Hepatocyte (in vitro differentiated cells): ENCODE data around the gene HIBADH. TPM values are rescaled to one million over a fixed set of nuclear protein-coding genes. Genes with fewer than 3 reads are reported as not detected.
A peak's percentile ranks its signal among the peaks of the same experiment; 100 is the strongest.

Source experiments
- DNase-seq: peaks from one replicate; pipeline ENCODE4 v3.0.0-alpha.2; 2016; ENCODE audit warnings: low spot score
- H2AFZ ChIP-seq: fragments of 200-600 bp; sonication (generic); 2 replicates; pipeline ENCODE4 v1.6.0; 2016; ENCODE audit warnings: antibody characterized with exemption, mild to moderate bottlenecking
- H3K27ac ChIP-seq: fragments of 200-600 bp; sonication (generic); 2 replicates; pipeline ENCODE4 v1.5.1; 2016; ENCODE audit warnings: mild to moderate bottlenecking
- H3K27me3 ChIP-seq: fragments of 200-600 bp; sonication (generic); 2 replicates; pipeline ENCODE4 v1.6.1; 2016
- H3K36me3 ChIP-seq: fragments of 200-600 bp; sonication (generic); replicated peaks from 2 replicates; pipeline ENCODE4 v1.5.1; 2016; ENCODE audit warnings: low read depth; ENCODE audit not compliant: insufficient read depth
- H3K4me1 ChIP-seq: fragments of 200-600 bp; sonication (generic); 2 replicates; pipeline ENCODE4 v1.5.1; 2016; ENCODE audit warnings: mild to moderate bottlenecking, moderate library complexity; ENCODE audit not compliant: insufficient read depth
- H3K4me2 ChIP-seq: fragments of 200-600 bp; sonication (generic); 2 replicates; pipeline ENCODE4 v1.6.0; 2016
- H3K4me3 ChIP-seq: fragments of 200-600 bp; sonication (generic); 2 replicates; pipeline ENCODE4 v1.5.1; 2016; ENCODE audit warnings: mild to moderate bottlenecking
- H3K79me2 ChIP-seq: fragments of 200-600 bp; sonication (generic); 2 replicates; pipeline ENCODE4 v1.6.0; 2017; ENCODE audit warnings: mild to moderate bottlenecking
- H3K9me2 ChIP-seq: fragments of 200-600 bp; sonication (generic); replicated peaks from 2 replicates; pipeline ENCODE4 v1.6.0; 2017; ENCODE audit warnings: mild to moderate bottlenecking; ENCODE audit not compliant: insufficient read depth
- H3K9me3 ChIP-seq: fragments of 200-600 bp; sonication (generic); 2 replicates; pipeline ENCODE4 v1.5.1; 2016; ENCODE audit warnings: low read depth, mild to moderate bottlenecking
- H4K20me1 ChIP-seq: fragments of 200-600 bp; sonication (generic); 2 replicates; pipeline ENCODE4 v1.6.0; 2016; ENCODE audit warnings: mild to moderate bottlenecking; ENCODE audit not compliant: insufficient read depth, poor library complexity, severe bottlenecking
- EZH2 ChIP-seq: fragments of 200-600 bp; sonication (generic); IDR thresholded peaks from 2 replicates; pipeline ENCODE4 v1.6.1; 2016; ENCODE audit warnings: antibody characterized with exemption, mild to moderate bottlenecking, borderline replicate concordance
- EZH2phosphoT487 ChIP-seq: fragments of 200-600 bp; sonication (generic); IDR thresholded peaks from one replicate; pipeline ENCODE4 v1.6.1; 2018; ENCODE audit warnings: antibody characterized with exemption, mild to moderate bottlenecking, low read depth, moderate library complexity; ENCODE audit not compliant: unreplicated experiment, severe bottlenecking
- WGBS: methylation state at CpG from one replicate; pipeline ENCODE4 v1.1.6; 2016; ENCODE audit warnings: low lambda C conversion rate; ENCODE audit errors: missing lambda C conversion rate; 5-methylcytosine and 5-hydroxymethylcytosine counted together
- polyA plus RNA-seq: library from polyadenylated mRNA; unstranded; fragments of >200 nt; fragmentation: Nextera tagmentation; extraction: Ambion mirVana; gene quantifications from 2 replicates; pipeline ENCODE4 v1.2.1, GENCODE V29; 2016
- total RNA-seq: library from RNA; depleted of rRNA; stranded (reverse); fragments of >200 nt; gene quantifications from 2 replicates; pipeline ENCODE4 v1.2.3, GENCODE V29; 2014
- TF ChIP-seq, protein P1 (sequence below): fragments of 200-600 bp; sonication (generic); IDR thresholded peaks from 2 replicates; pipeline ENCODE4 v1.5.1; 2016; ENCODE audit warnings: antibody characterized with exemption, mild to moderate bottlenecking; ENCODE audit not compliant: poor library complexity

The HIBADH gene
- total and polyA plus RNA-seq, 2 experiments from 2014 or later = 56.1 to 65.5 TPM

DNA sequence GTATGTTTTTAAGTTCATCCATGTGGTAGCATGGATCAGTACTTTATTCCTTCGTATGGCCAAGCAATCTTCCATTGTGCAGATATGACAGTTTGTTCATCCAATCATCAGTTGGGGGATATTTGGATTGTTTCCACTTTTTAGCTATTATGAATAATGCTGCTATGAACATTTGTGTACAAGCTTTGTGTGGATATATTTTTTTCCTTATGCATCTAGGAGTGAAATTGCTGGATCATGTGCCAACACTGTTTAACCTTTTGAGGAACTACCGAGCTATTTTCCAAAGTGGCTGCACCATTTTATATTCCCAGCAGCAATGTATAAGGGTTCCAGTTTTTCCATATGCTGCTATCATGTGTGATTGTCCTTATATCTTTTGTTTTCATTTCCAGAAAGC is 140.1 kb downstream of the HIBADH start:
- Histone ChIP-seq H3K4me1 (peaks cover 21% of the 10 kb centered on the region), H3K79me2 (no peaks in the 10 kb centered on the region), H3K36me3 (no peaks in the 10 kb centered on the region), H3K27ac (no peak overlapping the region), H3K9me2 (no peaks in the 10 kb centered on the region), H3K27me3 (no peaks in the 10 kb centered on the region), H3K4me3 (no peak overlapping the region), H3K4me2 (no peak overlapping the region), H2AFZ (no peak overlapping the region), H4K20me1 (no peaks in the 10 kb centered on the region), H3K9me3 (no peaks in the 10 kb centered on the region)
- no peak for DNase-seq
- no peak for TF ChIP-seq EZH2phosphoT487
- no peak for TF ChIP-seq EZH2
- TF ChIP-seq, protein P1, sequence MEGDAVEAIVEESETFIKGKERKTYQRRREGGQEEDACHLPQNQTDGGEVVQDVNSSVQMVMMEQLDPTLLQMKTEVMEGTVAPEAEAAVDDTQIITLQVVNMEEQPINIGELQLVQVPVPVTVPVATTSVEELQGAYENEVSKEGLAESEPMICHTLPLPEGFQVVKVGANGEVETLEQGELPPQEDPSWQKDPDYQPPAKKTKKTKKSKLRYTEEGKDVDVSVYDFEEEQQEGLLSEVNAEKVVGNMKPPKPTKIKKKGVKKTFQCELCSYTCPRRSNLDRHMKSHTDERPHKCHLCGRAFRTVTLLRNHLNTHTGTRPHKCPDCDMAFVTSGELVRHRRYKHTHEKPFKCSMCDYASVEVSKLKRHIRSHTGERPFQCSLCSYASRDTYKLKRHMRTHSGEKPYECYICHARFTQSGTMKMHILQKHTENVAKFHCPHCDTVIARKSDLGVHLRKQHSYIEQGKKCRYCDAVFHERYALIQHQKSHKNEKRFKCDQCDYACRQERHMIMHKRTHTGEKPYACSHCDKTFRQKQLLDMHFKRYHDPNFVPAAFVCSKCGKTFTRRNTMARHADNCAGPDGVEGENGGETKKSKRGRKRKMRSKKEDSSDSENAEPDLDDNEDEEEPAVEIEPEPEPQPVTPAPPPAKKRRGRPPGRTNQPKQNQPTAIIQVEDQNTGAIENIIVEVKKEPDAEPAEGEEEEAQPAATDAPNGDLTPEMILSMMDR = no peak
- WGBS = 96% methylated on average over 2 of the region's 2 CpGs

DNA sequence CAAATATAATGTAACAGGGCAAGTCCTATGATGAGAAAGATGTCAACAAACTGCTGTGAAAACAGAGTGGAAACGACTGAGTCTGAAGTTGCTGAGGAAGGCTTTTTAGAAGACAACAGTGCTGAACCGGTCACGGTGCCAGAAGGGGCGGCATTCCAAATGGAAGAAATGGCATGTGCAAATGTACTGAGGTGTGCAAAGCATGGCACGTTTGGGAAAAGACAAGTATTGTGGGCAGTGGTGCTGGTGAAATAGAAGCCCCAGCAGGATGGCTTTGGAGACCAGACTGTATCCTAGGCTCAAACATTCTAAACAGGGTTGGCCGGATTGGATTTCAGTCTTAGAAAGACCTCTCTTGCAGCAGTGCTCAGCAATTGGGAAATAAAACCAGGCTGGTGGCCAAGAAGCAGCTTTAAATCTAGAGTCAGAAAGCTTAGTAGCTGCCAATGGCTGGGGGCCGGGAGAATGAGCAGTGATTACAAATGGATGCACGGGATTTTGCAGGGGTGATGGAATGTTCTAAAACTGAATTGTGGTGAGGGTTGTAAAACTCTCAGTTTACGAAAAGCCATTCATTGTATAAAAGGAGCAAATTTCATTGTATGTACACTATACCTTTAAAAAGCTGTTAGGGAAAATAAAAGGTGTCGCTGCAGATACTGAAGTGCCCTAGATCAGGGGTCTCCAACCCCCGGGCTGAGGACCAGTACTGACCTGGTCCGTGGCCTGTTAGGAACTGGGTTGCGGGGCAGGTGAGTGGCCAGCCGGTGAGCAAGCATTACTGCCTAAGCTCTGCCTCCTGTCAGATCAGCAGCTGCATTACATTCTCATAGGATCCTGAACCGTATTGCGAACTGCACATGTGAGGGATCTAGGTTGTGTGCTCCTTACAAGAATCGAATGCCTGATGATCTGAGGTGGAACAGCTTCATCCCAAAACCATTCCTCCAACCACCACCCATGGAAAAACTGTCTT is 141.6 kb downstream of the HIBADH start:
- peak; percentile 49 for DNase-seq
- no peak for TF ChIP-seq EZH2
- TF ChIP-seq, protein P1 = no peak
- no peak for TF ChIP-seq EZH2phosphoT487
- H3K36me3 ChIP-seq = no peaks in the 10 kb centered on the region

DNA sequence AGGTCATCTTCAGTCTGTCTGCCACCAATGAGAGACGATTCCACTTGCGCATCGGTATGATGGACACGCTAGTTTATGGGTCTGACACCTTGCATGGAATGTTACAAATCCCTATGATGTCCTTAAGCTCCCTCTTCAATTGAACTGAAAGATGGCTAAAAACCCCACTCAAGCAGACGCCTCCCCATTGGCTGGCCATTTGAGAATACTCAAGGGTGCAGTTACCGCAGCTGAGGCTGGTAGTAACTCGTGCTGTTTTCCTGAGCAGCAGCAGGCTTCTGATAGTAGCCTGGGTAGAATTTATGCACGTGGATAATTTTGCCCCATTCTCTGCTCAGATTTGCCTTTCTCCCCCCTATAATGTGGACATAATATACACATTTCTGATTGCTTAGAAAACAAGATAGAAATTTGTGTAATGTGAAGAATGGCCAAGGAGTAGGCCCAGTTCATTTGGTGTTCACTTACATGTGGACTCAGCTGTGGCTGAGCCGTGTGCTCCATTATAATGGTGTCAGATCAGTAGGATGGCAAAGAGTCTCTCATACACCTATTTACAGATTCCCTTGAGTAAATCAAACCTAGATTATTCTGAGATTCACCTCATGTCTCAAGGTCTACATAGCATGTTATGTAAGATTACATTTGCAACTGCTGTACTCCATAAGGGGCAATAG is 142.8 kb downstream of the HIBADH start:
- no peak for TF ChIP-seq EZH2phosphoT487
- no peak for TF ChIP-seq EZH2
- TF ChIP-seq, protein P1 = no peak
- H3K79me2 ChIP-seq = no peaks in the 10 kb centered on the region
- H3K9me3 ChIP-seq = no peaks in the 10 kb centered on the region

More for the DNA sequence above, 141.6 kb downstream of the HIBADH start:
- H3K27ac ChIP-seq = no peak overlapping the region
- peaks cover 29% of the 10 kb centered on the region for H3K4me1 ChIP-seq
- no peak overlapping the region for H3K4me3 ChIP-seq
- no peaks in the 10 kb centered on the region for H3K27me3 ChIP-seq
- H3K9me3 ChIP-seq = no peaks in the 10 kb centered on the region
- no peaks in the 10 kb centered on the region for H4K20me1 ChIP-seq
- H3K79me2 ChIP-seq = no peaks in the 10 kb centered on the region
- no peak overlapping the region for H3K4me2 ChIP-seq
- 68% methylated on average over 17 of the region's 17 CpGs for WGBS
- no peak overlapping the region for H2AFZ ChIP-seq
- H3K9me2 ChIP-seq = no peaks in the 10 kb centered on the region

More for the DNA sequence above, 142.8 kb downstream of the HIBADH start:
- no peak for DNase-seq
- no peak overlapping the region for H3K4me2 ChIP-seq
- H3K36me3 ChIP-seq = no peaks in the 10 kb centered on the region
- H3K4me3 ChIP-seq = no peak overlapping the region
- H3K4me1 ChIP-seq = peaks cover 34% of the 10 kb centered on the region
- H3K27ac ChIP-seq = no peak overlapping the region
- 74% methylated on average over 9 of the region's 9 CpGs for WGBS
- H4K20me1 ChIP-seq = no peaks in the 10 kb centered on the region
- no peaks in the 10 kb centered on the region for H3K9me2 ChIP-seq
- no peak overlapping the region for H2AFZ ChIP-seq
- H3K27me3 ChIP-seq = no peaks in the 10 kb centered on the region
